GM12872 (cell line): Measurements from ENCODE around the gene LRRC56.

ENCODE experiments used
- CTCF ChIP-seq: IDR thresholded peaks from 3 replicates; pipeline ENCODE4 v1.5.1; 2011; ENCODE audit warnings: low read depth, mild to moderate bottlenecking, low read length, moderate library complexity; ENCODE audit not compliant: insufficient read depth

The LRRC56 gene

GRCh38 chr11:601573-602245 is 64.4 kb downstream of the LRRC56 start:
- TF ChIP-seq CTCF, result no peak

GRCh38 chr11:603154-603553 is 65.8 kb downstream of the LRRC56 start:
- TF ChIP-seq CTCF, result no peak
